CD4-positive, alpha-beta T cell treated with Interleukin-15 for 1 hour (primary cell): Measurements from ENCODE around the gene CHAC1.
"Not testable (repeated sequence)": the region's sequence is repeated elsewhere in the genome, so short reads cannot be mapped to it uniquely, and the experiment has no call there.

Experiments used
- DNase-seq: peaks from one replicate; pipeline ENCODE4 v3.0.0-alpha.2; 2020

The CHAC1 gene

GRCh38 chr15:40958723-40959122, 5.5 kb downstream of the CHAC1 start:
- DNase-seq: no peak

- no peak for DNase-seq
Measured at GRCh38 chr15:40959331-40960141, 6.3 kb downstream of the CHAC1 start.

- DNase-seq: no peak
Measured at GRCh38 chr15:40960151-40960885, 7.0 kb downstream of the CHAC1 start.

- DNase-seq: no peak
Measured at GRCh38 chr15:40960925-40961324, 7.7 kb downstream of the CHAC1 start.

GRCh38 chr15:40961740-40962139, 8.5 kb downstream of the CHAC1 start:
- DNase-seq: not testable (repeated sequence)

GRCh38 chr15:40962317-40962716, 9.0 kb downstream of the CHAC1 start:
- not testable (repeated sequence) for DNase-seq

- no peak for DNase-seq
Measured at GRCh38 chr15:40963201-40963600, 9.9 kb downstream of the CHAC1 start.

- no peak for DNase-seq
Measured at GRCh38 chr15:40964006-40964405, 10.7 kb downstream of the CHAC1 start.

GRCh38 chr15:40964634-40965033, 11.4 kb downstream of the CHAC1 start:
- DNase-seq: no peak

GRCh38 chr15:40968290-40969085, 15.2 kb downstream of the CHAC1 start:
- no peak for DNase-seq

- no peak for DNase-seq
Measured at GRCh38 chr15:40969363-40969762, 16.1 kb downstream of the CHAC1 start.

GRCh38 chr15:40974879-40975278, 21.6 kb downstream of the CHAC1 start:
- DNase-seq: no peak

- DNase-seq: no peak
Measured at GRCh38 chr15:40976819-40977218, 23.5 kb downstream of the CHAC1 start.

GRCh38 chr15:40978141-40978540, 24.9 kb downstream of the CHAC1 start:
- DNase-seq: no peak

GRCh38 chr15:40978562-40978961, 25.3 kb downstream of the CHAC1 start:
- no peak for DNase-seq

- no peak for DNase-seq
Measured at GRCh38 chr15:40981186-40981585, 27.9 kb downstream of the CHAC1 start.

GRCh38 chr15:40982855-40983254, 29.6 kb downstream of the CHAC1 start:
- DNase-seq: no peak

GRCh38 chr15:40984406-40984805, 31.1 kb downstream of the CHAC1 start:
- DNase-seq: no peak

- DNase-seq: no peak
Measured at GRCh38 chr15:40984964-40985363, 31.7 kb downstream of the CHAC1 start.

GRCh38 chr15:40985541-40986330, 32.5 kb downstream of the CHAC1 start:
- no peak for DNase-seq

GRCh38 chr15:40986820-40987219, 33.5 kb downstream of the CHAC1 start:
- DNase-seq: no peak

GRCh38 chr15:40988156-40988555, 34.9 kb downstream of the CHAC1 start:
- no peak for DNase-seq

GRCh38 chr15:40990080-40990479, 36.8 kb downstream of the CHAC1 start:
- no peak for DNase-seq
